Astrocyte (in vitro differentiated cells and primary cell): ENCODE data around the gene ANKRD2. TPM values are rescaled to one million over a fixed set of nuclear protein-coding genes. Genes with fewer than 3 reads are reported as not detected.
"Not testable (repeated sequence)": the region's sequence is repeated elsewhere in the genome, so short reads cannot be mapped to it uniquely, and the experiment has no call there.

Source experiments
- DNase-seq: peaks from one replicate; pipeline ENCODE4 v3.0.0-alpha.2; 2010; ENCODE audit warnings: low read depth
- FAIRE-seq: peaks from 2 replicates; lab custom pipeline; 2011; peaks lifted over from hg19 to GRCh38; lab: Jason Lieb, UNC
- H2AFZ ChIP-seq: 2 replicates; pipeline ENCODE4 v1.6.0; 2012; ENCODE audit warnings: low read depth, low read length, inconsistent platforms
- H3K27ac ChIP-seq: 2 replicates; pipeline ENCODE4 v1.5.1; 2011; ENCODE audit warnings: low read depth, low read length, inconsistent platforms
- H3K27me3 ChIP-seq: 2 replicates; pipeline ENCODE4 v1.6.0; 2011; ENCODE audit warnings: low read length, inconsistent platforms; ENCODE audit not compliant: insufficient read depth
- H3K36me3 ChIP-seq: 2 replicates; pipeline ENCODE4 v1.5.1; 2011; ENCODE audit warnings: low read length, inconsistent platforms; ENCODE audit not compliant: insufficient read depth
- H3K4me1 ChIP-seq: 2 replicates; pipeline ENCODE4 v1.5.1; 2011; ENCODE audit warnings: low read length, inconsistent platforms; ENCODE audit not compliant: insufficient read depth
- H3K4me2 ChIP-seq: 2 replicates; pipeline ENCODE4 v1.6.0; 2012; ENCODE audit warnings: low read length, inconsistent platforms
- H3K4me3 ChIP-seq: 2 replicates; pipeline ENCODE4 v1.5.1; 2011; ENCODE audit warnings: low read depth, mild to moderate bottlenecking, low read length, inconsistent platforms; ENCODE audit not compliant: insufficient read depth
- H3K79me2 ChIP-seq: 2 replicates; pipeline ENCODE4 v1.6.0; 2012; ENCODE audit warnings: mild to moderate bottlenecking, low read length, inconsistent platforms; ENCODE audit not compliant: insufficient read depth
- H3K9ac ChIP-seq: 2 replicates; pipeline ENCODE4 v1.6.0; 2012; ENCODE audit warnings: mild to moderate bottlenecking, low read length, inconsistent platforms
- H3K9me3 ChIP-seq: 2 replicates; pipeline ENCODE4 v1.5.1; 2012; ENCODE audit warnings: low read depth, mild to moderate bottlenecking, low read length, inconsistent platforms; ENCODE audit not compliant: insufficient read depth
- H4K20me1 ChIP-seq: 2 replicates; pipeline ENCODE4 v1.6.0; 2012; ENCODE audit warnings: low read length, inconsistent platforms; ENCODE audit not compliant: insufficient read depth
- H3K27ac Mint-ChIP-seq: one replicate; pipeline ENCODE4 v1.8.0; 2021; ENCODE audit warnings: mild to moderate bottlenecking, mixed read lengths; ENCODE audit not compliant: unreplicated experiment
- H3K27me3 Mint-ChIP-seq: one replicate; pipeline ENCODE4 v1.8.0; 2021; ENCODE audit warnings: low read depth, mixed read lengths; ENCODE audit not compliant: unreplicated experiment
- H3K36me3 Mint-ChIP-seq: one replicate; pipeline ENCODE4 v1.8.0; 2021; ENCODE audit warnings: low read depth, mixed read lengths; ENCODE audit not compliant: unreplicated experiment
- H3K4me1 Mint-ChIP-seq: one replicate; pipeline ENCODE4 v1.8.0; 2021; ENCODE audit warnings: low read depth, mixed read lengths; ENCODE audit not compliant: unreplicated experiment
- H3K4me3 Mint-ChIP-seq: one replicate; pipeline ENCODE4 v1.8.0; 2021; ENCODE audit warnings: mild to moderate bottlenecking, moderate library complexity, mixed read lengths; ENCODE audit not compliant: unreplicated experiment
- H3K9me3 Mint-ChIP-seq: one replicate; pipeline ENCODE4 v1.8.0; 2021; ENCODE audit warnings: mild to moderate bottlenecking, mixed read lengths; ENCODE audit not compliant: unreplicated experiment
- EZH2 ChIP-seq: IDR thresholded peaks from 2 replicates; pipeline ENCODE4 v1.6.1; 2012; ENCODE audit warnings: mild to moderate bottlenecking, low read length, inconsistent platforms; ENCODE audit not compliant: insufficient read depth
- total RNA-seq: library from RNA; stranded (reverse); gene quantifications from 2 replicates; pipeline ENCODE4 v1.2.1, GENCODE V29; 2021
- TF ChIP-seq, protein P1 (sequence below): IDR thresholded peaks from 2 replicates; pipeline ENCODE4 v1.5.1; 2011; ENCODE audit warnings: low read depth, mild to moderate bottlenecking, inconsistent platforms, low read length, moderate library complexity; ENCODE audit not compliant: insufficient read depth

ANKRD2 gene
- total RNA-seq, 1 donor from 2014 or later, result 0.36 TPM

DNA sequence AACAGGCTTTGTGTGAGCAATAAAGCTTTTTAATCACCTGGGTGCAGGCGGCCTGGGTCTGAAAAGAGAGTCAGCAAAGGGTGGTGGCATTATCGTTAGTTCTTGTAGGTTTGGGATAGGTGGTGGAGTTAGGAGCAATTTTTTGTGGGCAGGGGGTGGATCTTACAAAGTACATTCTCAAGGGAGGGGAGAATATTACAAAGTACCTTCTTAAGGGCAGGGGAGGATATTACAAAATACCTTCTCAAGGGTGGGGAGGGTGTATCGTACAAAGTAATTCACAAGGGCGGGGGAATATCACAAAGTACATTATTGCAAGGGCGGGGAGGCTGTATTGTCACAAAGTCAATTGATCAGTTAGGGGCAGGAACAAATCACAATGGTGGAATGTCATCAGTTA is 10.2 kb upstream of the ANKRD2 start:
- FAIRE-seq, H3K79me2 ChIP-seq, H3K9me3 ChIP-seq, H2AFZ ChIP-seq, H3K27ac ChIP-seq, H3K36me3 Mint-ChIP-seq, H3K4me1 ChIP-seq, H3K4me3 Mint-ChIP-seq, H3K4me2 ChIP-seq, H3K9me3 Mint-ChIP-seq, H3K27me3 ChIP-seq, H3K4me3 ChIP-seq, H3K36me3 ChIP-seq, H3K27me3 Mint-ChIP-seq, DNase-seq, H3K9ac ChIP-seq: not testable (repeated sequence)
- H4K20me1 ChIP-seq, result peaks cover 20% of the 10 kb centered on the region
- Mint-ChIP-seq H3K27ac (peak overlapping the region; percentile 20), H3K4me1 (peaks cover 29% of the 10 kb centered on the region)

DNA sequence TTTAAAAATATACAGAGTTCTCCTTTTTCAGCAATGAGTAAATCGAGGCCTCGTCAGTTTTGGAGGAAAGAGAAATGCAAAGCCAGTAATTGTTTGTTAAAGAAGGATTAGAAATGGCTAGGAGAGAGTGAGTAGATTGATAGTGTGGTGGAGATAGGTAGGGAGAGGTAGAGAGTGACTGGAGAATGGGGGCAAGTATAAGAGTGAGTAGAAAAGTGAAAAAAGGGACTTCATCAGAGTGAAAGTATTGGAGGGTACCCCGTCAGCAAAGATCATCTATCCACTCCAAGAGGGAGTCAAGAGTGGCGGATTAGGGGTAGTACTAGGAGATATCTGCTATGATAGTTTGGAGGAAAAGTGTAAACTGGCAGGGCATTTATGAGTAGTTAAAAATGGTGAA is 9.2 kb upstream of the ANKRD2 start:
- H3K27me3 ChIP-seq, result no peaks in the 10 kb centered on the region
- peaks cover 29% of the 10 kb centered on the region for H3K4me1 Mint-ChIP-seq
- H3K4me3 Mint-ChIP-seq, result no peak overlapping the region
- no peak for FAIRE-seq
- H4K20me1 ChIP-seq, result peaks cover 20% of the 10 kb centered on the region
- peaks cover 3% of the 10 kb centered on the region for H3K36me3 Mint-ChIP-seq
- H3K36me3 ChIP-seq, result no peaks in the 10 kb centered on the region
- no peak overlapping the region for H3K4me3 ChIP-seq
- no peak overlapping the region for H3K27ac Mint-ChIP-seq
- no peak for TF ChIP-seq EZH2
- TF ChIP-seq, protein P1, sequence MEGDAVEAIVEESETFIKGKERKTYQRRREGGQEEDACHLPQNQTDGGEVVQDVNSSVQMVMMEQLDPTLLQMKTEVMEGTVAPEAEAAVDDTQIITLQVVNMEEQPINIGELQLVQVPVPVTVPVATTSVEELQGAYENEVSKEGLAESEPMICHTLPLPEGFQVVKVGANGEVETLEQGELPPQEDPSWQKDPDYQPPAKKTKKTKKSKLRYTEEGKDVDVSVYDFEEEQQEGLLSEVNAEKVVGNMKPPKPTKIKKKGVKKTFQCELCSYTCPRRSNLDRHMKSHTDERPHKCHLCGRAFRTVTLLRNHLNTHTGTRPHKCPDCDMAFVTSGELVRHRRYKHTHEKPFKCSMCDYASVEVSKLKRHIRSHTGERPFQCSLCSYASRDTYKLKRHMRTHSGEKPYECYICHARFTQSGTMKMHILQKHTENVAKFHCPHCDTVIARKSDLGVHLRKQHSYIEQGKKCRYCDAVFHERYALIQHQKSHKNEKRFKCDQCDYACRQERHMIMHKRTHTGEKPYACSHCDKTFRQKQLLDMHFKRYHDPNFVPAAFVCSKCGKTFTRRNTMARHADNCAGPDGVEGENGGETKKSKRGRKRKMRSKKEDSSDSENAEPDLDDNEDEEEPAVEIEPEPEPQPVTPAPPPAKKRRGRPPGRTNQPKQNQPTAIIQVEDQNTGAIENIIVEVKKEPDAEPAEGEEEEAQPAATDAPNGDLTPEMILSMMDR, result no peak
- H3K79me2 ChIP-seq, result peaks cover 5% of the 10 kb centered on the region
- H3K4me2 ChIP-seq, result no peak overlapping the region
- no peak for DNase-seq
- no peak overlapping the region for H3K27ac ChIP-seq
- H2AFZ ChIP-seq, result no peak overlapping the region
- no peaks in the 10 kb centered on the region for H3K9me3 ChIP-seq
- no peaks in the 10 kb centered on the region for H3K27me3 Mint-ChIP-seq
- no peaks in the 10 kb centered on the region for H3K4me1 ChIP-seq
- H3K9me3 Mint-ChIP-seq, result no peaks in the 10 kb centered on the region
- no peak overlapping the region for H3K9ac ChIP-seq

DNA sequence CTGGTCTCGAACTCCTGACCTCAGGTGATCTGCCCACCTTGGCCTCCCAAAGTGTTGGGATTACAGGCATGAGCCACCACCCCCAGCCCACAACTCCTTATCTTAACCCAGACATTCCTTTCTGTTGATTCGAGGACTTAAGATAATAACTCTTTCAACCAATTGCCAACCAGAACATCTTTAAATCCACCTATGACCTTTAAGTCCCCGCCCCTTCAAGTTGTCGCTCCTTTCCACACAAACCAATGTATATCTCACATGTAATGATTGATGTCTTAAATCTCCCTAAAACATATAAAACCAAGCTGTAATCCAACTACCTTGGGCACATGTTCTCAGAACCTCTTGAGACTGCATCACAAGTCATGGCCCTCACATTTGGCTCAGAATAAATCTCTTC is 7.8 kb upstream of the ANKRD2 start:
- H3K27ac ChIP-seq, result no peak overlapping the region
- no peaks in the 10 kb centered on the region for H3K9me3 ChIP-seq
- H3K79me2 ChIP-seq, result peaks cover 5% of the 10 kb centered on the region
- H3K36me3 ChIP-seq, result peaks cover 6% of the 10 kb centered on the region
- H3K9ac ChIP-seq, result no peak overlapping the region
- DNase-seq (peak; percentile 47), FAIRE-seq (no peak)
- H3K36me3 Mint-ChIP-seq, result peaks cover 3% of the 10 kb centered on the region
- H3K27me3 ChIP-seq, result no peaks in the 10 kb centered on the region
- TF ChIP-seq, protein P1, result no peak
- TF ChIP-seq EZH2, result no peak
- H3K27me3 Mint-ChIP-seq, result no peaks in the 10 kb centered on the region
- H4K20me1 ChIP-seq, result peaks cover 20% of the 10 kb centered on the region
- H3K4me1 ChIP-seq, result no peaks in the 10 kb centered on the region
- no peak overlapping the region for H3K4me2 ChIP-seq
- peaks cover 29% of the 10 kb centered on the region for H3K4me1 Mint-ChIP-seq
- H3K9me3 Mint-ChIP-seq, result no peaks in the 10 kb centered on the region
- no peak overlapping the region for H3K4me3 Mint-ChIP-seq
- H3K4me3 ChIP-seq, result no peak overlapping the region
- no peak overlapping the region for H3K27ac Mint-ChIP-seq
- no peak overlapping the region for H2AFZ ChIP-seq
